Fibroblast of peridontal ligament (primary cell): Measurements from ENCODE around the gene KLHL33.
"Not testable (repeated sequence)": the region's sequence is repeated elsewhere in the genome, so short reads cannot be mapped to it uniquely, and the experiment has no call there.

Source experiments
- DNase-seq: peaks from one replicate; pipeline ENCODE4 v3.0.0-alpha.2; 2010; ENCODE audit errors: extremely low read depth

KLHL33 gene

GRCh38 chr14:20454516-20455354, 18.8 kb upstream of the KLHL33 start, which contains the start of the genes APEX1 and OSGEP:
Gene APEX1 (plus strand): TSS chr14:20455226. CDS start chr14:20455646, 420 bp downstream.
Gene OSGEP (minus strand): TSS chr14:20454812. CDS start chr14:20454683, 129 bp downstream.
- peak; percentile 99 for DNase-seq

- DNase-seq: not testable (repeated sequence)
Measured at GRCh38 chr14:20452831-20453230, 16.9 kb upstream of the KLHL33 start.

DNA sequence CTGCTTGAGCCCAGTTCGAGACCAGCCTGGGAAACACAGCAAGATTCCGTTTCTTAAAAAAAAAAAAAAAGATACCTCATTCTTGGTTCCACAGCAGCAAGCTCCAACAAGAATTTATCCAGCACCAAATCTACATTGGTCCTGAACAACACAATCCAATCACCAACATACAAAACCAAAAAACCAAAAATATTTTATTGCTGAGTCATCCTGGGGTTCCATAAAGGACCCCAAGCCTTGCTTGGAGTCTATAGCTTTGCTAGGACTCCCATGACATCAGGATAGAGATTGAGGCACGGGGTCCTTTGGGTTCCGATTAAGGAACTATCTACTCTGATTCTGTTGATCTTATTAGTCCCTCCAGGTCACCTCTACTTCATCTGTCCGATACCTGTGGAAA, 10.9 kb upstream of the KLHL33 start:
- DNase-seq: no peak

GRCh38 chr14:20443650-20444049, 7.7 kb upstream of the KLHL33 start:
- not testable (repeated sequence) for DNase-seq

- no peak for DNase-seq
Measured at GRCh38 chr14:20441461-20441860, 5.5 kb upstream of the KLHL33 start.

DNA sequence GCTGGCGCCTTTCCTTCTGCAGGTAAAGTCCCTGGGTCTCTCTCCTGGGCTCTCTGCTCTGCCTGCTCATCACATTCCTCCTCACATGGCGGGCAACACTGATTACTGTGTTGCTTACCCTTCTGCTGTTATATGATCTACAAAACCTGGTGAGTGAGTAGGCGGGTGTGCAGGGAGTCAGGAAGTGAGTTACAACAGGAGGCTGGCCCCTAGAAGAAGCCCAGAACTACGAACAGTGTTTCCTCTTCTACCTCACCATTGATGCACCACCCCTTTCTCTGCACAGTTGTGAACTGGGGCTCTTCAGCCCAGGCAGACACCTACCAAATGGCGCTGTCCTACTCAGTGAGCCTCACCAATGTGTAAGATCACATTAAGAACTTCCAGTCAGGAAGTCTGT, 4.9 kb upstream of the KLHL33 start:
- no peak for DNase-seq

- DNase-seq: no peak
Measured at GRCh38 chr14:20440465-20440864, 4.5 kb upstream of the KLHL33 start.

- no peak for DNase-seq
Measured at GRCh38 chr14:20438664-20439063, 2.7 kb upstream of the KLHL33 start.

- peak; percentile 69 for DNase-seq
Measured at GRCh38 chr14:20436363-20436755, 393 bp upstream of the KLHL33 start.

GRCh38 chr14:20434701-20435581, 1.0 kb downstream of the KLHL33 start:
- no peak for DNase-seq

DNA sequence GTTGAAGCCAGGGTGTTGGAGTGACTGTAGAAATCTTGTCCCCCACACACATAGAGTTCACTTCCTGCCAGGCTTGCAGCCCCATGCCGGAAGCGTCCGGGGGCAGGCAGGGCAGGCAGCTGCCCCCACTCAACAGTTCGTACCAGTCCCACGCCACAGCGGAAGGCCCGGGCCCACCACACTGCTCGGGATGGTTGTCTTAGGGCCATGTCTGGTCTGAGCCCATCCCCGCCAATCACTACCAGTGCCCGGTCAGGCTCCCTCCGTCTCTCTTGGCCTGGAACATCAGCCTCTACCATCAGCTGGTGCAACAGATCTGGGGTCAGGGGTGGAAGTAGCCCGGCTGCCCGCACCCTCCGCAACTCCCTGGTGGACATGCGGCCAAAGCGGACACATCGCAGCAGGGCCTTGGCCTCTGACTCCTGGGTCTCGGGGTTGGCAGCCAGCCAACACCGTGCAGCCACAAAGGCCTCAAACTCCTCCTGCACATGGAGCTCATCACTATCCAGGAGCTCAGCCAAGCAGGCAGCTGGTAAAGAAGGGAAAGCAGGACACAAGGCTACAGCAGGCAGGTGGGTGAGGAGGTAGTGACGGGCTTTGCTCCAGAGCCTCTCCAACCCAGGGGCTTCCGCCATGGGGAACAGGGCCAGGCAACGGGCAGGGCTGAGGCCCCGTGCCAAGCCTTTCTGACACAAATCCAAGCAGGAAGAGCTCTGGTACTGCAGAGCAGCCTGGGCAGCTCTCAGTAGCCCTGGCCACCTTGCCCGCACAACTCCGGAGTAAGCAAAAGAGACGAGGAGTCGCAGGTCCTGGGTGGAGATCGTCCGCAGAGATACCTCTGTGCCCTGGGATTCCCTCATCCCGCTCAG, 5.9 kb downstream of the KLHL33 start:
- DNase-seq: no peak

GRCh38 chr14:20428802-20429201, 7.2 kb downstream of the KLHL33 start:
- DNase-seq: no peak

- no peak for DNase-seq
Measured at GRCh38 chr14:20428010-20428365, 8.0 kb downstream of the KLHL33 start.

GRCh38 chr14:20427231-20428009, 8.5 kb downstream of the KLHL33 start:
- DNase-seq: peak; percentile 46

DNA sequence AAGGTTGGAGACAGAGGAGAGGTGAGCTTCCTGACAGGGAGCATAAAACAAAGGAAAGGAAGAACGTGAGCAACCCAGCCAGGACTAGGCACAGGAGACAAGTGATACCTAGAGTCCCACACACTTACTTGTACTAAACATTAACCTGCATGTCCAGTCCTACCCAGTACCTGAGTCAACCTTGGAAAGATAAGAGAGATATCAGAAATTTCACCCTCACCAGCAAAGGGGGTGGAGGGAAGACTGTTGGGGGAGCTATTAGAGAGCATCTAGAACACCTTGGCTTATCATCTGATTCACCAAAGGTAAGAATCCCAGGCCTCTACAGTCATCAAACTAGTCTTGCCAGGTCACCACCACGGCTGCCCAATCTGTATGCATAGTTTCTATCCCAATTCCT, 11.1 kb downstream of the KLHL33 start:
- no peak for DNase-seq

DNA sequence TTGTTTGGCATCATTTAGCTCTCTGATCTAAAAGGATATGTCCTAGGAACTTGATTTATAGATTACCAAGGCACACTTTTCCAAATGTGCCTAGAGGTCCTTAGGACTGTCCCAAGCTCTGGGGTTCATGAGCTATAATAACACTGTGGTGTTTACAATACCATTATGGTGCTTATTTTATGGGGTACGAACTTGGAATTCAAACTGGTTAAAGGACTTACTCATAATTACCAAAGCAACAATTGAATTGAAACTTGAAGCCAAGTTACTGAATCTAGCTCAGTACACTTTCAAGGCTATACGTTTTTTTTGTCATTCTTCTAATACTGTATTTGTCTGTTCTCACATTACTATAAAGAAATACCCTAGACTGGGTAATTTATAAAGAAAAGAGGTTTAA, 13.1 kb downstream of the KLHL33 start:
- no peak for DNase-seq

DNA sequence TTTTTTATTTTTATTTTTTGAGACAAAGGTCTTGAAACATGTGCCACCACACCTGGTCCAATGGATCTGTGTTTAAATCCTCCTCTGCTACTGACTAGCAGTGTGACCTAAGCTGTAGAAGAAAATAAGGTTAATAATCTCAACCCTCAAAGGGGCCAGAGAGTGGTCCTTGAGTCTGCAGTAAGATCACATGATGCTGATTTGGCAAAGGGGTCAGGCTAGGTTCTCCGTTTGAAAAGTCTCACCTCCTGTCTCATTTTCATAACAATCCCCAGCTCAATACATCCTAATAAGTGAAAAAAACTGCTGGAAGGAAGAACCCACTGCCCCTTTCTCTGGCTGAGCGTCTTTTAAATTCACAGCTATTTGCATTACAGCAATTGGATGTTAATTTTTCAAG, 14.7 kb downstream of the KLHL33 start:
- no peak for DNase-seq

GRCh38 chr14:20419419-20419818, 16.5 kb downstream of the KLHL33 start:
- no peak for DNase-seq

GRCh38 chr14:20418501-20418909, 17.5 kb downstream of the KLHL33 start:
- DNase-seq: no peak

DNA sequence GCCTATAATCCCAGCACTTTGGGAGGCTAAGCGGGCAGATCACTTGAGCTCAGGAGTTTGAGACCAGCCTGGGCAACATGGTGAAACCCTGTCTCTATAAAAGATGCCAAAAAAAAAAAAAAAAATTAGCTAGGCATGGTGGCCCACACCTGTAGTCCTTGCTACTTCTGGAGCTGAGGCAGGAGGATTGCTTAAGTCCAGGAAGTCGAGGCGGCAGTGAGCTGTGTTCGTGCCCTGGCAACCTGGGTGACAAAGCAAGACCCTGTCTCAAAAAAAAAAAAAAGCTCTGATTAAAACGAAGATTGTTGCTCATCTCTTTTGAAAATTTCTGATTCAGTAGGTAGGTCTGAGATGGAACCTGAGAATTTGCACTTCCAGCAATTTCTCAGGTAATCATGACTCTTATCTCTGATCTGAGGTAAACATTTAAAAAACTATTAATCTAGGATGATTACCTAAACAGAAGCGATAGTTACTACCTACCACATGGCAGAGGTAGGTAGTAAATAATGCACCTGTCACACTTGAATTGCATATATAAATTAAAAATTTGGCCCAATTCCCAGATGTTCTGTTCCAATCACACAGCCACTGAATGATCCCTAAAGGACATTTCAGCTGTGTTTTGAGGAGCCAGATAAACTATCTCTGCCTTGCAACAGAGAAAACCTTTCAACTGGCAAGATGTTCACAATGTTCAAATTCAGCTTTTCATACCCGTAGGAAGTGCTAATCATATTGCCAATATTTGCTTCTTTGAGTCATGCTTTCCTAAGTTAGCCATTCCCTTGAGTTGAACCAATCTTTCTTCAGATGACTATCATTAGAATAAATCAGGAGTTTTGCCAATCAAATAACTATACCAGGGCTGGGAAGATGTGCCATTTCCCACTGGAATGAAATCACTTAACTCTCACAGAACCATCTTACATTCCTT, 18.4 kb downstream of the KLHL33 start:
- no peak for DNase-seq
